ENCODE results near the gene CCDC12. TPM values are rescaled to one million over a fixed set of nuclear protein-coding genes. Genes with fewer than 3 reads are reported as not detected.

The CCDC12 gene
- total RNA-seq, 2 donors from 2014 or later: 46.7 to 47.8 TPM

- no peaks in the 10 kb centered on the region for H3K36me3 ChIP-seq (ENCODE audit: control insufficient read depth, insufficient read depth, low read length)
- Mint-ChIP-seq H3K36me3 (ENCODE audit: low read depth) (no peaks in the 10 kb centered on the region), H3K9me3 (no peaks in the 10 kb centered on the region), H3K27me3 (ENCODE audit: insufficient read depth) (peaks cover 18% of the 10 kb centered on the region), H3K27ac (no peak overlapping the region), H3K4me1 (no peaks in the 10 kb centered on the region), H3K4me3 (no peak overlapping the region)
- no peak overlapping the region for H3K9ac ChIP-seq (ENCODE audit: extremely low read depth, low read length, poor library complexity, severe bottlenecking)
- no peak for DNase-seq
- H3K4me3 ChIP-seq (ENCODE audit: low read length): no peak overlapping the region
- H3K4me1 ChIP-seq (ENCODE audit: control insufficient read depth, insufficient read depth, low read length): no peaks in the 10 kb centered on the region
- H3K9me3 ChIP-seq (ENCODE audit: control insufficient read depth, low read length): no peaks in the 10 kb centered on the region
- no peak for TF ChIP-seq CTCF (conservative IDR thresholded peaks at IDR 0.05)
- 87% methylated on average over 3 of the region's 3 CpGs; no CpG with 5 or more reads in 1 of the 2 experiments for WGBS, 2 experiments (ENCODE audit: insufficient coverage in 1 of 2, insufficient read length in 1 of 2)
- no peak overlapping the region for H3K27ac ChIP-seq (ENCODE audit: low read depth, low read length)
- no peaks in the 10 kb centered on the region for H3K27me3 ChIP-seq (ENCODE audit: control insufficient read depth, insufficient read depth, low read length, poor library complexity, severe bottlenecking)
Measured at GRCh38 chr3:46901061-46901460, 75.5 kb downstream of the CCDC12 start.

- DNase-seq: no peak
- no peaks in the 10 kb centered on the region for H3K36me3 Mint-ChIP-seq (ENCODE audit: low read depth)
- Histone ChIP-seq H3K27me3 (ENCODE audit: control insufficient read depth, insufficient read depth, low read length, poor library complexity, severe bottlenecking) (no peaks in the 10 kb centered on the region), H3K9me3 (ENCODE audit: control insufficient read depth, low read length) (no peaks in the 10 kb centered on the region), H3K9ac (ENCODE audit: extremely low read depth, low read length, poor library complexity, severe bottlenecking) (no peak overlapping the region), H3K27ac (ENCODE audit: low read depth, low read length) (no peak overlapping the region), H3K36me3 (ENCODE audit: control insufficient read depth, insufficient read depth, low read length) (no peaks in the 10 kb centered on the region), H3K4me3 (ENCODE audit: low read length) (no peak overlapping the region), H3K4me1 (ENCODE audit: control insufficient read depth, insufficient read depth, low read length) (no peaks in the 10 kb centered on the region)
- no peaks in the 10 kb centered on the region for H3K9me3 Mint-ChIP-seq
- peaks cover 19% of the 10 kb centered on the region for H3K27me3 Mint-ChIP-seq (ENCODE audit: insufficient read depth)
- H3K4me1 Mint-ChIP-seq: no peaks in the 10 kb centered on the region
- no peak overlapping the region for H3K4me3 Mint-ChIP-seq
- 87 to 90% methylated on average over 3 to 6 of the region's 6 CpGs for WGBS, 2 experiments (ENCODE audit: insufficient coverage in 1 of 2, insufficient read length in 1 of 2)
- H3K27ac Mint-ChIP-seq: no peak overlapping the region
- no peak for TF ChIP-seq CTCF (conservative IDR thresholded peaks at IDR 0.05)
Measured at GRCh38 chr3:46900356-46900755, 76.2 kb downstream of the CCDC12 start.

GRCh38 chr3:46900007-46900292, 76.6 kb downstream of the CCDC12 start:
- Histone ChIP-seq H3K9me3 (ENCODE audit: control insufficient read depth, low read length) (no peaks in the 10 kb centered on the region), H3K9ac (ENCODE audit: extremely low read depth, low read length, poor library complexity, severe bottlenecking) (no peak overlapping the region), H3K4me3 (ENCODE audit: low read length) (no peak overlapping the region), H3K27ac (ENCODE audit: low read depth, low read length) (no peak overlapping the region), H3K36me3 (ENCODE audit: control insufficient read depth, insufficient read depth, low read length) (no peaks in the 10 kb centered on the region), H3K4me1 (ENCODE audit: control insufficient read depth, insufficient read depth, low read length) (no peaks in the 10 kb centered on the region), H3K27me3 (ENCODE audit: control insufficient read depth, insufficient read depth, low read length, poor library complexity, severe bottlenecking) (no peaks in the 10 kb centered on the region)
- Mint-ChIP-seq H3K36me3 (ENCODE audit: low read depth) (no peaks in the 10 kb centered on the region), H3K4me3 (no peak overlapping the region), H3K27me3 (ENCODE audit: insufficient read depth) (peaks cover 19% of the 10 kb centered on the region), H3K27ac (no peak overlapping the region), H3K9me3 (no peaks in the 10 kb centered on the region), H3K4me1 (no peaks in the 10 kb centered on the region)
- 95% methylated on average over 5 of the region's 5 CpGs; no CpG with 5 or more reads in 1 of the 2 experiments for WGBS, 2 experiments (ENCODE audit: insufficient coverage in 1 of 2, insufficient read length in 1 of 2)
- no peak for DNase-seq
- no peak for TF ChIP-seq CTCF (conservative IDR thresholded peaks at IDR 0.05)
